ENCODE data around the gene STK11IP.

The STK11IP gene

DNA sequence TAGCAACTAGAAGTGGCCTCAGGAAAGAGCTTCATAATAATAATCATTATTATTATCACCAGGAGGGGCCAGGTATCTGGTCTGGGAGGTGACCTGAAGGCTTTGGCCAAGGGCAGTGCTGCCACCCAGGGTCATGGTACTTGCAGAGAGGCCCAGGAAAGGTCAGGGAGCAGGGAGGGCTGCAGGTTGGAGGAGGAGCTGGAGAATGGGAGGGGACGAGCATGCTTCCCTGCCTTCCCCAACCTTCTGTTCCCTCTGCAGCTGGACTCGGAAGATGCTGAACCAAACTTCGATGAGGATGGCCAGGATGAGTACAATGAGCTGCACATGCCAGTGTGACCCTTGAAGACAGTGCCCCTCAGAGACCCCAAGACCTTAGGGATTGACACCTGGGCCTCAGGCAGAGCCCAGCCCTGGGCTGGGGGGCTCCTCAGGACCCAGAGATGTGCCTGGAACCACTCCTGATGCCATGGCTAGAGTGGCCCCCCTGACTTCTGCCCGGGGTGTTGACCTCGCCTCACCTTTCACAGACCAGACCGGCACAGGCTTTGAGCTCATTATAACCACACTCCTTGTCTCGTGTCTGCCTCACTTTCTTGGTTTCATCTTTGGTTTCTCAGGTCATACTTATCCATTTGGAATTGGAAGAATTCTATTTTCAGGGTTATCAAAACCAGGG, 43.9 kb downstream of the STK11IP start:
- no peak for TF ChIP-seq ZNF600 (tag by site-specific recombination; IDR thresholded peaks at IDR 0.05)
- TF ChIP-seq ZNF623 (tag by site-specific recombination; IDR thresholded peaks at IDR 0.05): no peak
- no peak for TF ChIP-seq ZNF248 (tag by site-specific recombination; IDR thresholded peaks at IDR 0.05)
- TF ChIP-seq ZFP3 (tag by site-specific recombination; IDR thresholded peaks at IDR 0.05; ENCODE audit: low read depth): no peak
- no peak for TF ChIP-seq ZNF169 (tag by site-specific recombination; IDR thresholded peaks at IDR 0.05)
- TF ChIP-seq ZNF214 (tag by site-specific recombination; IDR thresholded peaks at IDR 0.05; ENCODE audit: borderline replicate concordance): no peak
- no peak for TF ChIP-seq ZNF488 (tag by site-specific recombination; IDR thresholded peaks at IDR 0.05)
- no peak for TF ChIP-seq GLIS1 (tag by site-specific recombination; IDR thresholded peaks at IDR 0.05)
- no peak for TF ChIP-seq ZNF621 (tag by site-specific recombination; IDR thresholded peaks at IDR 0.05)
- TF ChIP-seq ZNF624 (tag by site-specific recombination; IDR thresholded peaks at IDR 0.05): no peak
- TF ChIP-seq, protein P1, sequence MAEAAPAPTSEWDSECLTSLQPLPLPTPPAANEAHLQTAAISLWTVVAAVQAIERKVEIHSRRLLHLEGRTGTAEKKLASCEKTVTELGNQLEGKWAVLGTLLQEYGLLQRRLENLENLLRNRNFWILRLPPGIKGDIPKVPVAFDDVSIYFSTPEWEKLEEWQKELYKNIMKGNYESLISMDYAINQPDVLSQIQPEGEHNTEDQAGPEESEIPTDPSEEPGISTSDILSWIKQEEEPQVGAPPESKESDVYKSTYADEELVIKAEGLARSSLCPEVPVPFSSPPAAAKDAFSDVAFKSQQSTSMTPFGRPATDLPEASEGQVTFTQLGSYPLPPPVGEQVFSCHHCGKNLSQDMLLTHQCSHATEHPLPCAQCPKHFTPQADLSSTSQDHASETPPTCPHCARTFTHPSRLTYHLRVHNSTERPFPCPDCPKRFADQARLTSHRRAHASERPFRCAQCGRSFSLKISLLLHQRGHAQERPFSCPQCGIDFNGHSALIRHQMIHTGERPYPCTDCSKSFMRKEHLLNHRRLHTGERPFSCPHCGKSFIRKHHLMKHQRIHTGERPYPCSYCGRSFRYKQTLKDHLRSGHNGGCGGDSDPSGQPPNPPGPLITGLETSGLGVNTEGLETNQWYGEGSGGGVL (tag by site-specific recombination; IDR thresholded peaks at IDR 0.05): no peak
- TF ChIP-seq ZNF23 (tag by site-specific recombination; IDR thresholded peaks at IDR 0.05; ENCODE audit: borderline replicate concordance): no peak
- no peak for TF ChIP-seq ZBTB20 (tag by site-specific recombination; IDR thresholded peaks at IDR 0.05)
- no peak for TF ChIP-seq ZBTB8A (tag by site-specific recombination; IDR thresholded peaks at IDR 0.05)
- Histone ChIP-seq H3K36me3 (ENCODE audit: control insufficient read depth in 2 of 2, insufficient read depth in 1 of 2, low read length in 2 of 2) (peaks cover 0 to 12% of the 10 kb centered on the region in 2 experiments; a peak in 1 of 3 replicates), H3K4me1 (ENCODE audit: control insufficient read depth, insufficient read depth, low read length) (no peaks in the 10 kb centered on the region), H3K4me3 (ENCODE audit: low read depth, low read length) (no peak overlapping the region), H3K9me3 (ENCODE audit: control insufficient read depth, insufficient read depth, low read depth, low read length) (no peaks in the 10 kb centered on the region), H3K27ac (ENCODE audit: extremely low read depth, low read depth, low read length) (no peak overlapping the region)
- CTCF ChIA-PET: interaction anchor here (0.6 to 8.2 kb wide), 24 partner anchors 10 to 1855 kb away, joined by 3 to 112 read pairs (median 5); partner anchors contain the start of genes CHPF, INHA, OBSL1 and TMEM198
- POLR2A ChIA-PET: interaction anchor here (1.0 kb wide), 1 partner anchor 98 kb away, joined by 3 read pairs; the partner anchor contains the start of genes CHPF and TMEM198

DNA sequence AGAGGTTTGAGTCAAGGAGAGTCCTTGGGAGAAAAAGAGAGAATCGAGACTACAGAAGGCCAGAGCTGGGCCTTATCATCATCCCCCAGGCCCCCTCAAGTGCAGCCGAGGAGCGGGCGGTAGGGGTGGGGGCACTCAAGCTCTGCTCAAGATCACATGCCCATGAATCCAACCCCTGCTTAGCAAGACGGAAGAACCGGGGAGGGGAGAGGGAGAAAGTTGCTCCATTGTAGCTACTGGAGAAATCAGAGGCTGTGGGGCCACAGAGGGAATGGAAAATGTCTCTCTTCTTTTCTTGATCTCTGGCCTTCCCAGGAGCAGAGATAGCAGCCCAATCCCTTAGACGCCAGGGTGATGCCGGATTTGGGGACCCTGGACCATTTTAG, 44.4 kb downstream of the STK11IP start:
- Histone ChIP-seq H3K27ac (ENCODE audit: extremely low read depth, low read depth, low read length) (no peak overlapping the region), H3K9me3 (ENCODE audit: control insufficient read depth, insufficient read depth, low read depth, low read length) (no peaks in the 10 kb centered on the region), H3K4me1 (ENCODE audit: control insufficient read depth, insufficient read depth, low read length) (no peaks in the 10 kb centered on the region), H3K36me3 (ENCODE audit: control insufficient read depth in 2 of 2, insufficient read depth in 1 of 2, low read length in 2 of 2) (peaks cover 0 to 12% of the 10 kb centered on the region in 2 experiments; a peak in 1 of 3 replicates), H3K4me3 (ENCODE audit: low read depth, low read length) (no peak overlapping the region)
- POLR2A ChIA-PET: interaction anchor here (1.0 kb wide), 1 partner anchor 98 kb away, joined by 3 read pairs; the partner anchor contains the start of genes CHPF and TMEM198
- no peak for TF ChIP-seq KLF8 (tag by site-specific recombination; IDR thresholded peaks at IDR 0.05)
- peak; percentile 64 for TF ChIP-seq PRDM1 (tag by site-specific recombination; IDR thresholded peaks at IDR 0.05)
- CTCF ChIA-PET: interaction anchor here (0.6 to 8.2 kb wide), 27 partner anchors 9 to 685 kb away, joined by 3 to 112 read pairs (median 5); partner anchors contain the start of genes CHPF, OBSL1 and TMEM198

DNA sequence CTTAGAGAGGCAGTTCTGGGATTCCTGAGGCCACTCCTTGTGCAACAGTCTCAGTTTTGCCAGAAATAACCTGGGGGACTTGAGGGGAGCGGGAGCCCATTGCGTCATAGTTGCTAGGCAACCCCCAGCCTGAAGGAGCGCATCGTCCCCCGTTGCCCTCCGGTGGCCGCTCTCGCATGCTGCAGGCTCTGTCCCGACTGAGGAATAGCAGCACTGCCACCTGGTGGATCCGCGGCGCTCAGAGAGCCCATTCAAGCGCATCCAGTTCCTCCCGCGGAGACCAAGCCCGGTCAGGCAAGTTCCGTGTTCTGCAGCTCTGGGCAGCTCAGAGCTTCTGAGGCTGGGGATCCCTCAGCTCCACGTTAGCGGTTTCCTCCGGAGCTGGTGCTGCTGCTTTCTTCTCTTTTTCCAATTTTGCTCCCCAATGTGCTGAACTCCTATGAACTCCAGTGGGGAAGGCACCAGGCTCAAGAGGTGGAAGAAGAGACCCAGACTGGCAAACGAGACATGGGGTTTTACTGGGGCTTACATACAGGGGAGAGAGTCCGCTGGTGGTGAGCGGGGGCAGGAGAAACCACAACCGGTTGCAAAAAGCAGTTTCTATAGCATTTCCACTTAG, 44.9 kb downstream of the STK11IP start:
- peaks cover 0 to 10% of the 10 kb centered on the region in 2 experiments; a peak in 1 of 3 replicates for H3K36me3 ChIP-seq (ENCODE audit: control insufficient read depth in 2 of 2, insufficient read depth in 1 of 2, low read length in 2 of 2)
- CTCF ChIA-PET: interaction anchor here (0.6 to 8.2 kb wide), 40 partner anchors 9 to 484 kb away, joined by 3 to 112 read pairs (median 4); partner anchors contain the start of genes CHPF, OBSL1 and TMEM198
- H3K9me3 ChIP-seq (ENCODE audit: control insufficient read depth, insufficient read depth, low read depth, low read length): no peaks in the 10 kb centered on the region
- H3K4me1 ChIP-seq (ENCODE audit: control insufficient read depth, insufficient read depth, low read length): no peaks in the 10 kb centered on the region
- POLR2A ChIA-PET: no interaction called here
- H3K4me3 ChIP-seq (ENCODE audit: low read depth, low read length): no peak overlapping the region
- no peak overlapping the region for H3K27ac ChIP-seq (ENCODE audit: extremely low read depth, low read depth, low read length)
- TF ChIP-seq, protein P2, sequence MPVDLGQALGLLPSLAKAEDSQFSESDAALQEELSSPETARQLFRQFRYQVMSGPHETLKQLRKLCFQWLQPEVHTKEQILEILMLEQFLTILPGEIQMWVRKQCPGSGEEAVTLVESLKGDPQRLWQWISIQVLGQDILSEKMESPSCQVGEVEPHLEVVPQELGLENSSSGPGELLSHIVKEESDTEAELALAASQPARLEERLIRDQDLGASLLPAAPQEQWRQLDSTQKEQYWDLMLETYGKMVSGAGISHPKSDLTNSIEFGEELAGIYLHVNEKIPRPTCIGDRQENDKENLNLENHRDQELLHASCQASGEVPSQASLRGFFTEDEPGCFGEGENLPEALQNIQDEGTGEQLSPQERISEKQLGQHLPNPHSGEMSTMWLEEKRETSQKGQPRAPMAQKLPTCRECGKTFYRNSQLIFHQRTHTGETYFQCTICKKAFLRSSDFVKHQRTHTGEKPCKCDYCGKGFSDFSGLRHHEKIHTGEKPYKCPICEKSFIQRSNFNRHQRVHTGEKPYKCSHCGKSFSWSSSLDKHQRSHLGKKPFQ (tag by site-specific recombination; IDR thresholded peaks at IDR 0.05): no peak
- TF ChIP-seq ZNF548 (tag by site-specific recombination; IDR thresholded peaks at IDR 0.05) (no peak), KLF7 (tag by site-specific recombination; IDR thresholded peaks at IDR 0.05; ENCODE audit: borderline replicate concordance) (no peak), HOXD13 (CRISPR knock-in tag; IDR thresholded peaks at IDR 0.05; ENCODE audit: borderline replicate concordance) (no peak)
- TF ChIP-seq, protein P3, sequence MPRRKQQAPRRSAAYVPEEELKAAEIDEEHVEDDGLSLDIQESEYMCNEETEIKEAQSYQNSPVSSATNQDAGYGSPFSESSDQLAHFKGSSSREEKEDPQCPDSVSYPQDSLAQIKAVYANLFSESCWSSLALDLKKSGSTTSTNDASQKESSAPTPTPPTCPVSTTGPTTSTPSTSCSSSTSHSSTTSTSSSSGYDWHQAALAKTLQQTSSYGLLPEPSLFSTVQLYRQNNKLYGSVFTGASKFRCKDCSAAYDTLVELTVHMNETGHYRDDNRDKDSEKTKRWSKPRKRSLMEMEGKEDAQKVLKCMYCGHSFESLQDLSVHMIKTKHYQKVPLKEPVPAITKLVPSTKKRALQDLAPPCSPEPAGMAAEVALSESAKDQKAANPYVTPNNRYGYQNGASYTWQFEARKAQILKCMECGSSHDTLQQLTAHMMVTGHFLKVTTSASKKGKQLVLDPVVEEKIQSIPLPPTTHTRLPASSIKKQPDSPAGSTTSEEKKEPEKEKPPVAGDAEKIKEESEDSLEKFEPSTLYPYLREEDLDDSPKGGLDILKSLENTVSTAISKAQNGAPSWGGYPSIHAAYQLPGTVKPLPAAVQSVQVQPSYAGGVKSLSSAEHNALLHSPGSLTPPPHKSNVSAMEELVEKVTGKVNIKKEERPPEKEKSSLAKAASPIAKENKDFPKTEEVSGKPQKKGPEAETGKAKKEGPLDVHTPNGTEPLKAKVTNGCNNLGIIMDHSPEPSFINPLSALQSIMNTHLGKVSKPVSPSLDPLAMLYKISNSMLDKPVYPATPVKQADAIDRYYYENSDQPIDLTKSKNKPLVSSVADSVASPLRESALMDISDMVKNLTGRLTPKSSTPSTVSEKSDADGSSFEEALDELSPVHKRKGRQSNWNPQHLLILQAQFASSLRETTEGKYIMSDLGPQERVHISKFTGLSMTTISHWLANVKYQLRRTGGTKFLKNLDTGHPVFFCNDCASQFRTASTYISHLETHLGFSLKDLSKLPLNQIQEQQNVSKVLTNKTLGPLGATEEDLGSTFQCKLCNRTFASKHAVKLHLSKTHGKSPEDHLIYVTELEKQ (tag by site-specific recombination; IDR thresholded peaks at IDR 0.05; ENCODE audit: borderline replicate concordance): no peak

Data from HEK293 (cell line).